ENCODE measurements around the gene EPM2A. TPM values are rescaled to one million over a fixed set of nuclear protein-coding genes. Genes with fewer than 3 reads are reported as not detected.

Gene EPM2A
- polyA plus RNA-seq, 1 donor from 2014 or later, result 15.4 TPM

- H3K4me3 ChIP-seq (ENCODE audit: low read length), result no peak overlapping the region
- TF ChIP-seq CTCF (IDR thresholded peaks at IDR 0.05; ENCODE audit: poor library complexity, severe bottlenecking), result no peak
- TF ChIP-seq POLR2AphosphoS5 (IDR thresholded peaks at IDR 0.05), result no peak
- TF ChIP-seq TAF1 (IDR thresholded peaks at IDR 0.05; ENCODE audit: low read depth), result no peak
- TF ChIP-seq REST (IDR thresholded peaks at IDR 0.05; ENCODE audit: borderline replicate concordance), result no peak
- no peak for TF ChIP-seq SMC3 (conservative IDR thresholded peaks at IDR 0.05; ENCODE audit: poor library complexity)
- no peak for TF ChIP-seq MXI1 (conservative IDR thresholded peaks at IDR 0.05; ENCODE audit: poor library complexity, severe bottlenecking)
- TF ChIP-seq EZH2 (IDR thresholded peaks at IDR 0.05; ENCODE audit: borderline replicate concordance, insufficient read depth, low read length, poor library complexity, severe bottlenecking), result no peak
Measured at GRCh38 chr6:145733207-145733606, 2.1 kb downstream of the EPM2A start.

GRCh38 chr6:145731447-145731846 lies 3.9 kb downstream of the EPM2A start:
- Histone ChIP-seq H3K9me2 (ENCODE audit: insufficient read depth, low read length) (no peaks in the 10 kb centered on the region), H3F3A (ENCODE audit: insufficient read depth, low read length, poor library complexity, severe bottlenecking) (peaks cover 10% of the 10 kb centered on the region), H4K20me1 (ENCODE audit: insufficient read depth) (no peaks in the 10 kb centered on the region), H3K36me3 (ENCODE audit: insufficient read depth, low read length) (no peaks in the 10 kb centered on the region), H3K27ac (ENCODE audit: low read length) (no peak overlapping the region), H3K9me3 (ENCODE audit: low read length) (no peaks in the 10 kb centered on the region), H3K27me3 (ENCODE audit: insufficient read depth, low read depth, low read length) (no peaks in the 10 kb centered on the region), H3K4me3 (ENCODE audit: low read length) (no peak overlapping the region), H3K79me2 (replicated peaks; ENCODE audit: insufficient read depth, low read length) (peaks cover 13% of the 10 kb centered on the region), H2AFZ (ENCODE audit: low read depth, low read length) (no peak overlapping the region), H3K4me2 (ENCODE audit: low read length) (no peak overlapping the region), H3K9ac (ENCODE audit: low read length) (no peak overlapping the region)
- TF ChIP-seq MXI1 (conservative IDR thresholded peaks at IDR 0.05; ENCODE audit: poor library complexity, severe bottlenecking), result no peak

More at GRCh38 chr6:145733207-145733606, 2.1 kb downstream of the EPM2A start:
- H3F3A ChIP-seq (ENCODE audit: insufficient read depth, low read length, poor library complexity, severe bottlenecking), result peaks cover 10% of the 10 kb centered on the region
- H3K27me3 ChIP-seq (ENCODE audit: insufficient read depth, low read depth, low read length), result no peaks in the 10 kb centered on the region
- H3K79me2 ChIP-seq (replicated peaks; ENCODE audit: insufficient read depth, low read length), result peaks cover 16% of the 10 kb centered on the region
- no peak overlapping the region for H2AFZ ChIP-seq (ENCODE audit: low read depth, low read length)
- no peaks in the 10 kb centered on the region for H4K20me1 ChIP-seq (ENCODE audit: insufficient read depth)
- no peak overlapping the region for H3K9ac ChIP-seq (ENCODE audit: low read length)
- H3K36me3 ChIP-seq (ENCODE audit: insufficient read depth, low read length), result no peaks in the 10 kb centered on the region
- H3K4me2 ChIP-seq (ENCODE audit: low read length), result no peak overlapping the region
- no peaks in the 10 kb centered on the region for H3K9me3 ChIP-seq (ENCODE audit: low read length)
- no peaks in the 10 kb centered on the region for H3K9me2 ChIP-seq (ENCODE audit: insufficient read depth, low read length)
- no peak overlapping the region for H3K27ac ChIP-seq (ENCODE audit: low read length)

- Histone ChIP-seq H3K27ac (ENCODE audit: low read length) (no peak overlapping the region), H3F3A (ENCODE audit: insufficient read depth, low read length, poor library complexity, severe bottlenecking) (peaks cover 8% of the 10 kb centered on the region), H3K9me3 (ENCODE audit: low read length) (no peaks in the 10 kb centered on the region), H2AFZ (ENCODE audit: low read depth, low read length) (no peak overlapping the region), H3K9ac (ENCODE audit: low read length) (no peak overlapping the region), H3K4me3 (ENCODE audit: low read length) (no peak overlapping the region), H3K4me2 (ENCODE audit: low read length) (no peak overlapping the region), H3K79me2 (replicated peaks; ENCODE audit: insufficient read depth, low read length) (peaks cover 13% of the 10 kb centered on the region), H4K20me1 (ENCODE audit: insufficient read depth) (no peaks in the 10 kb centered on the region), H3K27me3 (ENCODE audit: insufficient read depth, low read depth, low read length) (no peaks in the 10 kb centered on the region), H3K9me2 (ENCODE audit: insufficient read depth, low read length) (no peaks in the 10 kb centered on the region), H3K36me3 (ENCODE audit: insufficient read depth, low read length) (no peaks in the 10 kb centered on the region)
- TF ChIP-seq CTCF (IDR thresholded peaks at IDR 0.05; ENCODE audit: poor library complexity, severe bottlenecking), result no peak
Measured at GRCh38 chr6:145729887-145730286, 5.4 kb downstream of the EPM2A start.
